NOMO-1 (cell line): ENCODE data around the gene SLC22A16.

Source experiments
- DNase-seq, 2 experiments: peaks; one replicate each; lab custom pipeline; 2025; ENCODE audit not compliant: unreplicated experiment in 2 of 2; lab: John Stamatoyannopoulos, UW

SLC22A16 gene

GRCh38 chr6:110412360-110412759, 64.1 kb downstream of the SLC22A16 start:
- DNase-seq, result no peak

GRCh38 chr6:110410511-110410910, 65.9 kb downstream of the SLC22A16 start:
- DNase-seq, result no peak

- no peak for DNase-seq
Measured at GRCh38 chr6:110409794-110410193, 66.6 kb downstream of the SLC22A16 start.

- no peak for DNase-seq
Measured at GRCh38 chr6:110408901-110409300, 67.5 kb downstream of the SLC22A16 start.

- peak; percentile 15 to 16 for DNase-seq
Measured at GRCh38 chr6:110404607-110405006, 71.8 kb downstream of the SLC22A16 start.

- DNase-seq, result no peak
Measured at GRCh38 chr6:110401585-110402176, 74.7 kb downstream of the SLC22A16 start.

- no peak for DNase-seq
Measured at GRCh38 chr6:110400208-110400607, 76.2 kb downstream of the SLC22A16 start.

- DNase-seq, result no peak
Measured at GRCh38 chr6:110399219-110400071, 77.0 kb downstream of the SLC22A16 start.

GRCh38 chr6:110398778-110399177, 77.6 kb downstream of the SLC22A16 start:
- DNase-seq, result peak in 1 of 2 experiments; percentile 16

GRCh38 chr6:110395221-110395620, 81.2 kb downstream of the SLC22A16 start:
- DNase-seq, result no peak

GRCh38 chr6:110394409-110394808, 82.0 kb downstream of the SLC22A16 start:
- DNase-seq, result no peak

- DNase-seq, result no peak
Measured at GRCh38 chr6:110392727-110393126, 83.7 kb downstream of the SLC22A16 start.

GRCh38 chr6:110390404-110390803, 86.0 kb downstream of the SLC22A16 start:
- no peak for DNase-seq

- DNase-seq, result no peak
Measured at GRCh38 chr6:110389689-110390382, 86.6 kb downstream of the SLC22A16 start.

- no peak for DNase-seq
Measured at GRCh38 chr6:110387986-110388385, 88.4 kb downstream of the SLC22A16 start.

GRCh38 chr6:110385458-110385863, 91.0 kb downstream of the SLC22A16 start:
- DNase-seq, result no peak

- DNase-seq, result no peak
Measured at GRCh38 chr6:110378552-110378951, 97.9 kb downstream of the SLC22A16 start.
